Measurements from ENCODE around the gene RCN1.

GRCh38 chr11:32092581-32093170 is 1.8 kb downstream of the RCN1 start:
- TF ChIP-seq, protein P1, sequence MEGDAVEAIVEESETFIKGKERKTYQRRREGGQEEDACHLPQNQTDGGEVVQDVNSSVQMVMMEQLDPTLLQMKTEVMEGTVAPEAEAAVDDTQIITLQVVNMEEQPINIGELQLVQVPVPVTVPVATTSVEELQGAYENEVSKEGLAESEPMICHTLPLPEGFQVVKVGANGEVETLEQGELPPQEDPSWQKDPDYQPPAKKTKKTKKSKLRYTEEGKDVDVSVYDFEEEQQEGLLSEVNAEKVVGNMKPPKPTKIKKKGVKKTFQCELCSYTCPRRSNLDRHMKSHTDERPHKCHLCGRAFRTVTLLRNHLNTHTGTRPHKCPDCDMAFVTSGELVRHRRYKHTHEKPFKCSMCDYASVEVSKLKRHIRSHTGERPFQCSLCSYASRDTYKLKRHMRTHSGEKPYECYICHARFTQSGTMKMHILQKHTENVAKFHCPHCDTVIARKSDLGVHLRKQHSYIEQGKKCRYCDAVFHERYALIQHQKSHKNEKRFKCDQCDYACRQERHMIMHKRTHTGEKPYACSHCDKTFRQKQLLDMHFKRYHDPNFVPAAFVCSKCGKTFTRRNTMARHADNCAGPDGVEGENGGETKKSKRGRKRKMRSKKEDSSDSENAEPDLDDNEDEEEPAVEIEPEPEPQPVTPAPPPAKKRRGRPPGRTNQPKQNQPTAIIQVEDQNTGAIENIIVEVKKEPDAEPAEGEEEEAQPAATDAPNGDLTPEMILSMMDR (IDR thresholded peaks at IDR 0.05): no peak
- TF ChIP-seq, protein P2, sequence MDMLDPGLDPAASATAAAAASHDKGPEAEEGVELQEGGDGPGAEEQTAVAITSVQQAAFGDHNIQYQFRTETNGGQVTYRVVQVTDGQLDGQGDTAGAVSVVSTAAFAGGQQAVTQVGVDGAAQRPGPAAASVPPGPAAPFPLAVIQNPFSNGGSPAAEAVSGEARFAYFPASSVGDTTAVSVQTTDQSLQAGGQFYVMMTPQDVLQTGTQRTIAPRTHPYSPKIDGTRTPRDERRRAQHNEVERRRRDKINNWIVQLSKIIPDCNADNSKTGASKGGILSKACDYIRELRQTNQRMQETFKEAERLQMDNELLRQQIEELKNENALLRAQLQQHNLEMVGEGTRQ (IDR thresholded peaks at IDR 0.05): no peak
- TF ChIP-seq POLR2A (IDR thresholded peaks at IDR 0.05; ENCODE audit: low read length): no peak
- no peak for TF ChIP-seq EP300 (IDR thresholded peaks at IDR 0.05)
- no peak for TF ChIP-seq ZSCAN20 (CRISPR knock-in tag; IDR thresholded peaks at IDR 0.05)
- TF ChIP-seq TP53 (CRISPR knock-in tag; IDR thresholded peaks at IDR 0.05): no peak
- no peak for TF ChIP-seq TFCP2L1 (CRISPR knock-in tag; IDR thresholded peaks at IDR 0.05)
- TF ChIP-seq RNF2 (IDR thresholded peaks at IDR 0.05; ENCODE audit: borderline replicate concordance, low read depth): no peak

Measured in A549 (cell line).